CD4-positive, alpha-beta T cell treated with Interleukin-17A for 4 hours (primary cell): ENCODE data around the gene CNEP1R1.
A peak's percentile ranks its signal among the peaks of the same experiment; 100 is the strongest.

Source experiments
- DNase-seq: peaks from one replicate; pipeline ENCODE4 v3.0.0-alpha.2; 2020; ENCODE audit warnings: mixed read lengths

Gene CNEP1R1

DNA sequence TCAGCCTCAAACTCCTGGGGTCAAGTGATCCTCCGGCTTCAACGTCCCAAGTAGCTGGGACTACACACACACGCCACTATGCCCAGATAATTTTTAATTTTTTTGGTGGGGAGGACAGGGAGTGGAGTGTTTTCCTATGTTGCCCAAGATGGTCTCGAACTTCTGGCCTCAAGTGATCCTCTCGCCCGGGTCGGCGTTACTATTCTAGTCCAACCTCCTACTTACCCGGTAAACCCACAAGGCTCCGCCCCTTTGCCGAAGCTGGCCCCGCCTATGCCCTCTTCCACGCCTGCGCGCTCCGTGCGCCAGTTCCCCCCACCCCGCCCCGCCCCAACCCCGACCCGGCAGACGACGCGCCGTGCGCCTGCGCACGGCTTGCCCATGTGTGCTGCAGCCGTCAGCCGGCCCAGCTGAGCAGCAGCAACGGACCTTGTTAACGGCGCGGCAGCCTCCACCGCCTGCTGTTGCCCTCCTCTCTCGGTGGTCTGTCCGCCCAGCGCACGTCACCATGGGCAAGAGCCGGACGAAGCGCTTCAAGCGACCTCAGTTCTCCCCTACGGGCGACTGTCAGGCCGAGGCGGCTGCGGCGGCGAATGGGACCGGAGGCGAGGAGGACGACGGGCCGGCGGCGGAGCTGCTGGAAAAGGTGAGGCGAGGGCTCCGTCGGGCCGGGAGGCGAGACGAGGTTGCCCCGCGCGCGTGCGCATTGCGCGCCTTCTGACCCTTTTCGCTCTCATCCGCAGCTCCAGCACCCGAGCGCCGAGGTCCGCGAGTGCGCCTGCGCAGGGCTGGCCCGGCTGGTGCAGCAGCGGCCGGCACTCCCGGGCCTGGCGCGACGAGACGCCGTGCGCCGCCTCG lies 40.8 kb downstream of the CNEP1R1 start, which contains the start of gene HEATR3:
Gene HEATR3 (plus strand): TSS at position 347 of the 858 bp plus-strand sequence. CDS start 162 bp downstream, at position 509.
- DNase-seq = peak; percentile 97

DNA sequence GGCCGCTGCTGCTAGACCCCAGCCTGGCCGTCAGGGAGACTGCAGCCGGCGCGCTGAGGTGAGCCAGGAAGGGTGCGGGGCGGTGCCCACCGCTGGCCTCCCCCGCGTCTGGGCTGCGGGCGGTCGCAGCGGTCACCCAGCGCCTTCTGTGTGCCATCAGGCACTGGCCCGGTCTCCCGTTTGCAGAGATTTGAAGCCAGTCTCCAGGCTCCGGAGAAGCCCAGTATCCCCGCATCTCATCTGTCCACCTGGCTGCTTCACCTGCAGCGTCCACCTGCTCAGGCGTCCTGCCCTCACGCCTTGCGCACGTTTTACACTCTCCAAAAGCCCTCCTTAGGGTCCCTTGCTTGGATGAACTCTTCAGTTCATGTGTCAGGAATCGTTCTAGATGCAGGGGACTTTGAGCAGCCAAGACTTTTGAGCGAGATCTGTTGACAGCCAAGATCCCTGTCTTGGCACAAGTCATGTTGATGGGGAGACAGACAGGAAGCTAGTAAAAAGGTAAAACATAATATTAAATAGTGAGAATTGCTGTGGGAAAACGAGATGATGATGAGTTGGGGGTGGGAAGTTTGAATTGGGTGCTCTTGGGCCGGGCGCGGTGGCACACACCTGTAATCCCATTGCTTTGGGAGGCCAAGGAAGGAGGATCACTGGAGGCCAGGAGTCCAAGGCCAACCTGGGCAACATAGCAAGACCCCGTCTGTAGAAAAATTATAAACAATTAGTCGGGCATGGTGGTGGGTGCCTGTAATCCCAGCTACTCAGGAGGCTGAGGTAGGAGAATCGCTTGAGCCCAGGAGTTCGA lies 41.7 kb downstream of the CNEP1R1 start:
- no peak for DNase-seq

GRCh38 chr16:50067290-50067853 lies 42.3 kb downstream of the CNEP1R1 start:
- peak; percentile 32 for DNase-seq

- no peak for DNase-seq
These were observed 43.5 kb downstream of the CNEP1R1 start for GRCh38 chr16:50068550-50068949.

DNA sequence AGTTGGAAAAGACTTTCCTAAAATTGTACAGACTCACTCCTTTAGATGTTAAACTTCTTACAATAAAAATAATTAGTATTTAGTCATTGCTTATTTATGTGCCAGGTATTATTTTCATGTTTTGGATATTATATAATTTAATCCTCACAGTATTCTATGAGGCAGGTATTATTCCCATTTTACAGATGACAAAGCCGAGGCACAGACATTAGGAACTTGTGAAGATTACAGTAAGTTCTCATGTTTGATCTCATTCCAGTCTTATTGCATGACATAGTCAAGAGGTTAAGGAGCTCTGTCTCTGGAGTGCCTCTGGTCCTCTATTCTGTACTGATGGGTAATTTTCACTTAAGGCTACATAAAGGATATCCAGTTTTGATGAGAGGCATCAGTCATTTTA lies 44.0 kb downstream of the CNEP1R1 start:
- DNase-seq = no peak

DNA sequence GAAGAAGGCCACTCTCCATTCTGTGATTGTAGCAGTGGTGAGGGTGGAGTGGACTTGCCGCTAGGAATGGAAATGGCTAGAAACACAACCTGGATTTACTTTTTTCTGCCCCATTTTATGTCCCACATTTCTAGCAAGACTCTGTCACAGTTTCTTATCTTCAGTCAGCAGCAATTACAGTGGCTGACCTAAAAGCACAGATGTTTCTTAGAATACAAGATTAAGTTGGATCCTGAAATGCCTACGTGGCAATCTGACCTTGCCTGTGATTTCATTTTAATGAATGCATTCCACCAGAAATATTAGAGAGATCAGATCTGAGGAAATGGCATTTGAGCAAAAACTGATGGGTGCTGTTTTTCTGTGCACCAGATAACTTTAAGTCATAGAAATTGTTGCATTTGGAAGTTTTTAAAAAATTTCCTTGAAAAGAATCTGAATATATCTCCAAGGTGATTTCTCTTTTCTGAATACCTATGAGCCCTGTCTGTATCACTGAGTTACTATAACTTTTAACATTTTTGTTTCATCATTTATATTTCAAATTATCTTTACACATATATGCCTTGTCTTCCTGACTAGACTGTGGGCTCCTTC lies 46.1 kb downstream of the CNEP1R1 start:
- DNase-seq = no peak

- DNase-seq = no peak
These were observed 47.7 kb downstream of the CNEP1R1 start for GRCh38 chr16:50072730-50073129.

GRCh38 chr16:50079397-50080140 lies 54.5 kb downstream of the CNEP1R1 start:
- DNase-seq = no peak

DNA sequence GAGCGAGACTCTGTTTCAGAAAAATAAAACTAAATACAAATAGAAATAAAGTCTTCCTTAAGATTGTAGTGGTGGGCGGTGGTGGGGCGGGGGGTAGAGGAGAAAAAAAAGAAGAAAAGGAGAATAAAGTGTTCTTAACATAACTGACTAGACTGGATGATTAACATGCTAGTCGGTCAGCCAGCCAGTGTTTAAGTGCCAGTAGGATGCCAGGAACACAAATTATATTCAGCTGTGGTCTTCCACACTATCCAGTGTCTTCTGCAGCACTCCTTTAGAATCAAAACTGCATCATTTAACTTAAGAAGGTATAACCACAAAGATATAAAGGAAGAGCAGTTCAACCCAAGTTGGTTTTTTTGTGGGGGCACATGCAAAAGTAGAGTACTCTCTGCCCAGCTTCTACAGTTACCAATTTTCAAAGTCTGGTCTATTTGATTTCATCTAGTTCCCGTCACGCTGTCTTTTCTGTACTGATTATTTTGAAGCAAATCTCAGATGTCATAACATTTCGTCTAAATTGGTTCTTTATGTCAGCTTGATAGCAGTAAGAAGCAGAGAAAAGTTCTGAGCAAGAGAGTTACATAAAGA lies 56.5 kb downstream of the CNEP1R1 start:
- no peak for DNase-seq

- DNase-seq = no peak
These were observed 59.0 kb downstream of the CNEP1R1 start for GRCh38 chr16:50083996-50084395.

DNA sequence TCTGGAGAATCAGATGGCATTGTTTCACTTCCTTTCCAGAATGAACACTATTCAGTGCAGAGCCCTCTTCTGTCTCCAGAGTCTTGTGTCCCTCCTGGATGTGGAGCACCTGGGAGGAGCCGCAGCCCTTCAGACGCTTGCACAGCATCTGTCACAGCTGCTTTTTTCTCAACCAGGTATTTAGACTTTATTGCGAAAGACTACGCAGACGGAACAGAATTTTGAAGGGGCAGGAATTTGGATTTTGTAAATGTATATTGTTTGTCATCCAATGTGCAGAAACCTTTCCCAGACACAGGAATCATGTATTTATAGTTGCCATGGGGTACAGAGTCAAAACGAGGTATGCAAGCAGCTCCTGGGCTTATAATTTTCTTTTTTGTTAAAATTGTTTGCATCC lies 61.2 kb downstream of the CNEP1R1 start:
- no peak for DNase-seq
